Globus pallidus (tissue), 1 donor: ENCODE measurements around the gene RNF220.

Experiments used
- DNase-seq: peaks from one replicate; pipeline ENCODE4 v3.0.0-alpha.2; 2015; ENCODE audit warnings: low spot score

The RNF220 gene

GRCh38 chr1:44587796-44588460, 182.9 kb downstream of the RNF220 start:
- DNase-seq, result peak; percentile 72

- DNase-seq, result no peak
Observed at GRCh38 chr1:44588551-44589210, 183.6 kb downstream of the RNF220 start.

GRCh38 chr1:44590475-44590874, 185.4 kb downstream of the RNF220 start:
- no peak for DNase-seq

- DNase-seq, result no peak
Observed at GRCh38 chr1:44591381-44591780, 186.3 kb downstream of the RNF220 start.

GRCh38 chr1:44592208-44593145, 187.4 kb downstream of the RNF220 start:
- peak; percentile 99 for DNase-seq

GRCh38 chr1:44594353-44594752, 189.3 kb downstream of the RNF220 start:
- no peak for DNase-seq

- DNase-seq, result peak; percentile 87
Observed at GRCh38 chr1:44594871-44595735, 190.0 kb downstream of the RNF220 start.

GRCh38 chr1:44596511-44596910, 191.5 kb downstream of the RNF220 start:
- no peak for DNase-seq

GRCh38 chr1:44598167-44598566, 193.1 kb downstream of the RNF220 start:
- DNase-seq, result no peak

- DNase-seq, result no peak
Observed at GRCh38 chr1:44602634-44603628, 197.9 kb downstream of the RNF220 start.

GRCh38 chr1:44603718-44604117, 198.7 kb downstream of the RNF220 start:
- no peak for DNase-seq

- DNase-seq, result no peak
Observed at GRCh38 chr1:44604157-44604955, 199.3 kb downstream of the RNF220 start.

- DNase-seq, result no peak
Observed at GRCh38 chr1:44605914-44606615, 201.0 kb downstream of the RNF220 start.

- no peak for DNase-seq
Observed at GRCh38 chr1:44606701-44607281, 201.7 kb downstream of the RNF220 start.

- no peak for DNase-seq
Observed at GRCh38 chr1:44608141-44608540, 203.1 kb downstream of the RNF220 start.

- DNase-seq, result no peak
Observed at GRCh38 chr1:44609412-44609767, 204.3 kb downstream of the RNF220 start.

GRCh38 chr1:44609768-44610526, 204.9 kb downstream of the RNF220 start:
- DNase-seq, result no peak
